ENCODE measurements around the gene FSTL3. TPM values are rescaled to one million over a fixed set of nuclear protein-coding genes. Genes with fewer than 3 reads are reported as not detected.

FSTL3 gene
- total and polyA plus RNA-seq, 2 of the 13 experiments (the other 11 are each of a cell fraction or from before 2014, with no cell fraction given) = 13.5 to 15.6 TPM

- CTCF ChIA-PET (ENCODE audit: low intra/inter-chr PET ratio, low total read pairs) = no interaction called here
- peaks cover 68% of the 10 kb centered on the region for H3K4me1 ChIP-seq (ENCODE audit: insufficient read depth, low read length)
- POLR2A ChIA-PET = interaction anchor here (0.9 to 5.3 kb wide), 7 partner anchors 8 to 76 kb away, joined by 3 to 27 read pairs (median 5); partner anchors contain the start of genes PALM and RNF126
- no peak overlapping the region for H3K9ac ChIP-seq (ENCODE audit: insufficient read depth, low read depth, low read length)
- BruUV-seq (replicated peaks) = no TSS peak
- no peak overlapping the region for H3K27ac ChIP-seq (ENCODE audit: extremely low read length, insufficient read depth, low read length)
- H3K79me2 ChIP-seq (ENCODE audit: insufficient read depth, low read length) = no peaks in the 10 kb centered on the region
- intact Hi-C loops (cut with micrococcal nuclease; ENCODE audit: unreplicated experiment) (no loop called here), in situ Hi-C loops (cut with HindIII; ENCODE audit: extremely low pct_ligation_motif_present, low pct_unique_long_range_greater_than_20kb) (no loop called here)
- peaks cover 0 to 7% of the 10 kb centered on the region in 2 experiments; a peak in 1 of 5 replicates for H3K27me3 ChIP-seq (ENCODE audit: control insufficient read depth in 1 of 2, insufficient read depth in 2 of 2, low read length in 2 of 2)
- H3K4me3 ChIP-seq (replicated peaks in 1 of 3; ENCODE audit: insufficient read depth in 1 of 3, low read depth in 2 of 3, low read length in 3 of 3) = peak overlapping the region; percentile 42 to 76 (median 69); a peak in 4 of 6 replicates
- ATAC-seq (0 out of 3 replicates have a peak, but pooled peaks have one; percentile 1), FAIRE-seq (no peak), DNase-seq (ENCODE audit: low spot score) (peak; percentile 38)
- H3K4me2 ChIP-seq (ENCODE audit: low read depth, low read length) = peak overlapping the region; percentile 88
- H2AFZ ChIP-seq (ENCODE audit: low read length) = no peak overlapping the region
- H3K36me3 ChIP-seq (replicated peaks in 1 of 2; ENCODE audit: control insufficient read depth in 1 of 2, insufficient read depth in 2 of 2, low read length in 2 of 2) = no peaks in the 10 kb centered on the region
- no peaks in the 10 kb centered on the region for H4K20me1 ChIP-seq (ENCODE audit: insufficient read depth, low read length)
- 17% methylated on average over 2 of the region's 15 CpGs for WGBS (ENCODE audit: low lambda C conversion rate)
- no peaks in the 10 kb centered on the region for H3K9me3 ChIP-seq (ENCODE audit: low read length)
- TF ChIP-seq ISX (CRISPR knock-in tag; conservative IDR thresholded peaks at IDR 0.05) (no peak), RCOR2 (CRISPR knock-in tag; IDR thresholded peaks at IDR 0.05) (no peak), GPBP1L1 (CRISPR knock-in tag; IDR thresholded peaks at IDR 0.05) (no peak), ZKSCAN8 (CRISPR knock-in tag; IDR thresholded peaks at IDR 0.05; ENCODE audit: borderline replicate concordance) (no peak), MATR3 (CRISPR knock-in tag; IDR thresholded peaks at IDR 0.05) (no peak), KLF13 (CRISPR knock-in tag; IDR thresholded peaks at IDR 0.05) (no peak), KLF6 (CRISPR knock-in tag; IDR thresholded peaks at IDR 0.05) (no peak), NR2F2 (IDR thresholded peaks at IDR 0.05; ENCODE audit: borderline replicate concordance, low read depth) (no peak), RXRB (CRISPR knock-in tag; IDR thresholded peaks at IDR 0.05; ENCODE audit: borderline replicate concordance) (no peak), TEAD3 (CRISPR knock-in tag; optimal IDR thresholded peaks at IDR 0.05; ENCODE audit: borderline replicate concordance) (peak; percentile 58), E2F5 (CRISPR knock-in tag; conservative IDR thresholded peaks at IDR 0.05) (no peak), ZNF644 (CRISPR knock-in tag; IDR thresholded peaks at IDR 0.05; ENCODE audit: low read depth) (no peak), SIN3A (IDR thresholded peaks at IDR 0.05; ENCODE audit: borderline replicate concordance, low read depth, low read length) (peak; percentile 24; the same call in 1 of the 2 replicates), RFX5 (IDR thresholded peaks at IDR 0.05; ENCODE audit: low read depth, low read length) (no peak), IKZF1 (IDR thresholded peaks at IDR 0.05) (no peak), SSRP1 (CRISPR knock-in tag; IDR thresholded peaks at IDR 0.05) (no peak), ZSCAN22 (CRISPR knock-in tag; IDR thresholded peaks at IDR 0.05) (peak; percentile 96), ZBTB10 (CRISPR knock-in tag; IDR thresholded peaks at IDR 0.05; ENCODE audit: borderline replicate concordance) (no peak)
- TF ChIP-seq, protein P1, sequence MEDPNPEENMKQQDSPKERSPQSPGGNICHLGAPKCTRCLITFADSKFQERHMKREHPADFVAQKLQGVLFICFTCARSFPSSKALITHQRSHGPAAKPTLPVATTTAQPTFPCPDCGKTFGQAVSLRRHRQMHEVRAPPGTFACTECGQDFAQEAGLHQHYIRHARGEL (CRISPR knock-in tag; IDR thresholded peaks at IDR 0.05) = no peak
- TF ChIP-seq, protein P2, sequence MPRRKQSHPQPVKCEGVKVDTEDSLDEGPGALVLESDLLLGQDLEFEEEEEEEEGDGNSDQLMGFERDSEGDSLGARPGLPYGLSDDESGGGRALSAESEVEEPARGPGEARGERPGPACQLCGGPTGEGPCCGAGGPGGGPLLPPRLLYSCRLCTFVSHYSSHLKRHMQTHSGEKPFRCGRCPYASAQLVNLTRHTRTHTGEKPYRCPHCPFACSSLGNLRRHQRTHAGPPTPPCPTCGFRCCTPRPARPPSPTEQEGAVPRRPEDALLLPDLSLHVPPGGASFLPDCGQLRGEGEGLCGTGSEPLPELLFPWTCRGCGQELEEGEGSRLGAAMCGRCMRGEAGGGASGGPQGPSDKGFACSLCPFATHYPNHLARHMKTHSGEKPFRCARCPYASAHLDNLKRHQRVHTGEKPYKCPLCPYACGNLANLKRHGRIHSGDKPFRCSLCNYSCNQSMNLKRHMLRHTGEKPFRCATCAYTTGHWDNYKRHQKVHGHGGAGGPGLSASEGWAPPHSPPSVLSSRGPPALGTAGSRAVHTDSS (CRISPR knock-in tag; conservative IDR thresholded peaks at IDR 0.05) = no peak
These were observed 1.0 kb downstream of the FSTL3 start for GRCh38 chr19:677201-677600.

All from HepG2 (cell line).